Frontal cortex (tissue), 4 donors: Measurements from ENCODE around the gene MIGA2. TPM values are rescaled to one million over a fixed set of nuclear protein-coding genes. Genes with fewer than 3 reads are reported as not detected.
A peak's percentile ranks its signal among the peaks of the same experiment; 100 is the strongest.

Experiments used
- DNase-seq, 2 donors: peaks; one replicate each; pipeline ENCODE4 v3.0.0; 2012; ENCODE audit warnings: low spot score in 2 of 2
- FAIRE-seq: peaks from 2 replicates; lab custom pipeline; 2012; peaks lifted over from hg19 to GRCh38; lab: Jason Lieb, UNC
- total RNA-seq: library from RNA; depleted of rRNA; stranded (reverse); fragments of >200 nt; gene quantifications from one replicate; pipeline ENCODE4 v1.2.3, GENCODE V29; 2014
- donor health status: control.
- donor health status: control.
- donor health status: control.

Gene MIGA2
- total RNA-seq, 1 donor from 2014 or later: 12.6 TPM

GRCh38 chr9:129094387-129095169 is 58.2 kb downstream of the MIGA2 start:
- DNase-seq: no peak
- no peak for FAIRE-seq

- no peak for DNase-seq
Measured at GRCh38 chr9:129095170-129095667, 58.8 kb downstream of the MIGA2 start.

GRCh38 chr9:129095908-129096307 is 59.5 kb downstream of the MIGA2 start:
- DNase-seq (no peak), FAIRE-seq (no peak)

More at GRCh38 chr9:129095170-129095667, 58.8 kb downstream of the MIGA2 start:
- FAIRE-seq: no peak

GRCh38 chr9:129097671-129098306 is 61.4 kb downstream of the MIGA2 start:
- no peak for FAIRE-seq
- DNase-seq: no peak

- FAIRE-seq (no peak), DNase-seq (no peak)
Measured at GRCh38 chr9:129098328-129098727, 61.9 kb downstream of the MIGA2 start.

GRCh38 chr9:129100383-129101169 is 64.2 kb downstream of the MIGA2 start:
- DNase-seq (no peak), FAIRE-seq (no peak)

- no peak for DNase-seq
- no peak for FAIRE-seq
Measured at GRCh38 chr9:129101279-129101678, 64.9 kb downstream of the MIGA2 start.

GRCh38 chr9:129102095-129102525 is 65.7 kb downstream of the MIGA2 start:
- FAIRE-seq (no peak), DNase-seq (no peak)

- FAIRE-seq: no peak
- peak; percentile 43 to 71 for DNase-seq
Measured at GRCh38 chr9:129102791-129103594, 66.6 kb downstream of the MIGA2 start.

- DNase-seq: no peak
- FAIRE-seq: no peak
Measured at GRCh38 chr9:129103595-129103965, 67.2 kb downstream of the MIGA2 start.

- FAIRE-seq (no peak), DNase-seq (no peak)
Measured at GRCh38 chr9:129104051-129104450, 67.6 kb downstream of the MIGA2 start.

GRCh38 chr9:129105857-129106694 is 69.7 kb downstream of the MIGA2 start:
- DNase-seq (no peak), FAIRE-seq (no peak)

- DNase-seq (no peak), FAIRE-seq (no peak)
Measured at GRCh38 chr9:129107651-129108050, 71.2 kb downstream of the MIGA2 start.

- no peak for DNase-seq
- FAIRE-seq: no peak
Measured at GRCh38 chr9:129108083-129108804, 71.8 kb downstream of the MIGA2 start.

- DNase-seq: no peak
- FAIRE-seq: no peak
Measured at GRCh38 chr9:129108805-129109536, 72.5 kb downstream of the MIGA2 start.

- no peak for FAIRE-seq
Measured at GRCh38 chr9:129109537-129109903, 73.1 kb downstream of the MIGA2 start.

GRCh38 chr9:129109952-129110739 is 73.7 kb downstream of the MIGA2 start:
- peak in 1 of 2 donors; percentile 53 for DNase-seq

More at GRCh38 chr9:129109537-129109903, 73.1 kb downstream of the MIGA2 start:
- DNase-seq: no peak

More at GRCh38 chr9:129109952-129110739, 73.7 kb downstream of the MIGA2 start:
- no peak for FAIRE-seq
